Mucosa of stomach (tissue), 1 donor: ENCODE data around the gene NUTM1.
"Not testable (repeated sequence)": the region's sequence is repeated elsewhere in the genome, so short reads cannot be mapped to it uniquely, and the experiment has no call there.

Source experiments
- H3K27me3 ChIP-seq: one replicate; pipeline ENCODE4 v1.7.0; 2013; ENCODE audit warnings: mild to moderate bottlenecking, low read length; ENCODE audit not compliant: control insufficient read depth, insufficient read depth
- H3K36me3 ChIP-seq: one replicate; pipeline ENCODE4 v1.7.0; 2013; ENCODE audit warnings: low read length; ENCODE audit not compliant: control insufficient read depth, insufficient read depth
- H3K4me1 ChIP-seq: one replicate; pipeline ENCODE4 v1.7.0; 2013; ENCODE audit warnings: mild to moderate bottlenecking, low read length; ENCODE audit not compliant: control insufficient read depth, insufficient read depth
- H3K4me3 ChIP-seq: one replicate; pipeline ENCODE4 v1.7.0; 2013; ENCODE audit warnings: low read length
- H3K9ac ChIP-seq: one replicate; pipeline ENCODE4 v1.7.0; 2013; ENCODE audit warnings: mild to moderate bottlenecking, low read length, moderate library complexity
- H3K9me3 ChIP-seq: one replicate; pipeline ENCODE4 v1.7.0; 2013; ENCODE audit warnings: mild to moderate bottlenecking, low read length, moderate library complexity; ENCODE audit not compliant: control insufficient read depth
- donor health status: Pancreatic carcinoma.

Gene NUTM1

GRCh38 chr15:34339946-34340345 lies 3.2 kb upstream of the NUTM1 start:
- no peak overlapping the region for H3K4me3 ChIP-seq
- H3K9ac ChIP-seq: no peak overlapping the region
- H3K36me3 ChIP-seq: no peaks in the 10 kb centered on the region
- H3K9me3 ChIP-seq: no peaks in the 10 kb centered on the region
- H3K27me3 ChIP-seq: no peaks in the 10 kb centered on the region
- H3K4me1 ChIP-seq: peaks cover 9% of the 10 kb centered on the region

- H3K36me3 ChIP-seq: no peaks in the 10 kb centered on the region
- H3K9ac ChIP-seq: no peak overlapping the region
- no peaks in the 10 kb centered on the region for H3K27me3 ChIP-seq
- peaks cover 4% of the 10 kb centered on the region for H3K4me1 ChIP-seq
- no peaks in the 10 kb centered on the region for H3K9me3 ChIP-seq
- H3K4me3 ChIP-seq: no peak overlapping the region
Observed at GRCh38 chr15:34341381-34342212, 1.5 kb upstream of the NUTM1 start.

GRCh38 chr15:34342213-34342736 lies 840 bp upstream of the NUTM1 start:
- H3K4me3 ChIP-seq: peak overlapping the region; percentile 98
- H3K9me3 ChIP-seq, H3K27me3 ChIP-seq, H3K36me3 ChIP-seq, H3K4me1 ChIP-seq: not testable (repeated sequence)
- peak overlapping the region; percentile 97 for H3K9ac ChIP-seq

- Histone ChIP-seq H3K4me3 (no peak overlapping the region), H3K9me3 (no peaks in the 10 kb centered on the region), H3K36me3 (no peaks in the 10 kb centered on the region), H3K27me3 (no peaks in the 10 kb centered on the region), H3K4me1 (no peaks in the 10 kb centered on the region), H3K9ac (no peak overlapping the region)
Observed at GRCh38 chr15:34347951-34348638, 5.0 kb downstream of the NUTM1 start.

GRCh38 chr15:34348735-34349300 lies 5.7 kb downstream of the NUTM1 start:
- Histone ChIP-seq H3K36me3 (no peaks in the 10 kb centered on the region), H3K9me3 (no peaks in the 10 kb centered on the region), H3K4me3 (no peak overlapping the region), H3K9ac (no peak overlapping the region), H3K4me1 (no peaks in the 10 kb centered on the region), H3K27me3 (no peaks in the 10 kb centered on the region)

GRCh38 chr15:34349769-34350168 lies 6.7 kb downstream of the NUTM1 start:
- Histone ChIP-seq H3K4me1 (no peaks in the 10 kb centered on the region), H3K4me3 (no peak overlapping the region), H3K9me3 (no peaks in the 10 kb centered on the region), H3K36me3 (no peaks in the 10 kb centered on the region), H3K9ac (no peak overlapping the region), H3K27me3 (no peaks in the 10 kb centered on the region)

- not testable (repeated sequence) for H3K4me1 ChIP-seq, H3K9me3 ChIP-seq, H3K27me3 ChIP-seq, H3K9ac ChIP-seq, H3K4me3 ChIP-seq
- H3K36me3 ChIP-seq: peaks cover 23% of the 10 kb centered on the region
Observed at GRCh38 chr15:34352996-34353395, 9.9 kb downstream of the NUTM1 start.

- Histone ChIP-seq H3K36me3 (peaks cover 27% of the 10 kb centered on the region), H3K9me3 (no peaks in the 10 kb centered on the region), H3K9ac (no peak overlapping the region), H3K4me3 (no peak overlapping the region), H3K27me3 (no peaks in the 10 kb centered on the region), H3K4me1 (no peaks in the 10 kb centered on the region)
Observed at GRCh38 chr15:34353627-34354026, 10.5 kb downstream of the NUTM1 start.

GRCh38 chr15:34354286-34354685 lies 11.2 kb downstream of the NUTM1 start:
- no peak overlapping the region for H3K9ac ChIP-seq
- no peak overlapping the region for H3K4me3 ChIP-seq
- no peaks in the 10 kb centered on the region for H3K9me3 ChIP-seq
- peaks cover 4% of the 10 kb centered on the region for H3K4me1 ChIP-seq
- peaks cover 27% of the 10 kb centered on the region for H3K36me3 ChIP-seq
- H3K27me3 ChIP-seq: no peaks in the 10 kb centered on the region

GRCh38 chr15:34355241-34355640 lies 12.1 kb downstream of the NUTM1 start:
- Histone ChIP-seq H3K36me3 (peaks cover 27% of the 10 kb centered on the region), H3K4me1 (peaks cover 14% of the 10 kb centered on the region), H3K9ac (no peak overlapping the region), H3K27me3 (no peaks in the 10 kb centered on the region), H3K9me3 (no peaks in the 10 kb centered on the region), H3K4me3 (no peak overlapping the region)

GRCh38 chr15:34357653-34358052 lies 14.5 kb downstream of the NUTM1 start:
- H3K36me3 ChIP-seq: peaks cover 34% of the 10 kb centered on the region
- H3K4me3 ChIP-seq: no peak overlapping the region
- H3K9me3 ChIP-seq: no peaks in the 10 kb centered on the region

GRCh38 chr15:34358367-34358766 lies 15.3 kb downstream of the NUTM1 start:
- Histone ChIP-seq H3K36me3 (peaks cover 40% of the 10 kb centered on the region), H3K9me3 (no peaks in the 10 kb centered on the region), H3K9ac (no peak overlapping the region), H3K4me3 (no peak overlapping the region), H3K27me3 (no peaks in the 10 kb centered on the region), H3K4me1 (peaks cover 44% of the 10 kb centered on the region)

More at GRCh38 chr15:34357653-34358052, 14.5 kb downstream of the NUTM1 start:
- peaks cover 37% of the 10 kb centered on the region for H3K4me1 ChIP-seq
- no peak overlapping the region for H3K9ac ChIP-seq
- H3K27me3 ChIP-seq: no peaks in the 10 kb centered on the region
